Activated naive CD8-positive, alpha-beta T cell (primary cell): ENCODE data around the gene BACH2.
"Not testable (repeated sequence)": the region's sequence is repeated elsewhere in the genome, so short reads cannot be mapped to it uniquely, and the experiment has no call there.

ENCODE experiments used
- H3K27ac Mint-ChIP-seq: one replicate; pipeline ENCODE4 v1.8.0; 2021; ENCODE audit warnings: mixed read lengths
- H3K27me3 Mint-ChIP-seq: one replicate; pipeline ENCODE4 v1.8.0; 2021; ENCODE audit warnings: mixed read lengths
- H3K36me3 Mint-ChIP-seq: one replicate; pipeline ENCODE4 v1.8.0; 2021; ENCODE audit warnings: mixed read lengths
- H3K4me1 Mint-ChIP-seq: one replicate; pipeline ENCODE4 v1.8.0; 2021; ENCODE audit warnings: low read depth, mixed read lengths
- H3K4me3 Mint-ChIP-seq: one replicate; pipeline ENCODE4 v1.8.0; 2021; ENCODE audit warnings: mild to moderate bottlenecking, mixed read lengths
- H3K9me3 Mint-ChIP-seq: one replicate; pipeline ENCODE4 v1.8.0; 2021; ENCODE audit warnings: low read depth, mixed read lengths

The BACH2 gene

GRCh38 chr6:90126839-90127238 is 169.8 kb downstream of the BACH2 start:
- H3K4me3 Mint-ChIP-seq, result peak overlapping the region; percentile 55
- peaks cover 85% of the 10 kb centered on the region for H3K4me1 Mint-ChIP-seq
- H3K27ac Mint-ChIP-seq, result peak overlapping the region; percentile 81
- no peaks in the 10 kb centered on the region for H3K27me3 Mint-ChIP-seq
- no peaks in the 10 kb centered on the region for H3K9me3 Mint-ChIP-seq
- H3K36me3 Mint-ChIP-seq, result peaks cover 29% of the 10 kb centered on the region

GRCh38 chr6:90126181-90126580 is 170.5 kb downstream of the BACH2 start:
- no peaks in the 10 kb centered on the region for H3K27me3 Mint-ChIP-seq
- peaks cover 27% of the 10 kb centered on the region for H3K36me3 Mint-ChIP-seq
- peak overlapping the region; percentile 55 for H3K4me3 Mint-ChIP-seq
- no peaks in the 10 kb centered on the region for H3K9me3 Mint-ChIP-seq
- H3K27ac Mint-ChIP-seq, result peak overlapping the region; percentile 81
- peaks cover 83% of the 10 kb centered on the region for H3K4me1 Mint-ChIP-seq

DNA sequence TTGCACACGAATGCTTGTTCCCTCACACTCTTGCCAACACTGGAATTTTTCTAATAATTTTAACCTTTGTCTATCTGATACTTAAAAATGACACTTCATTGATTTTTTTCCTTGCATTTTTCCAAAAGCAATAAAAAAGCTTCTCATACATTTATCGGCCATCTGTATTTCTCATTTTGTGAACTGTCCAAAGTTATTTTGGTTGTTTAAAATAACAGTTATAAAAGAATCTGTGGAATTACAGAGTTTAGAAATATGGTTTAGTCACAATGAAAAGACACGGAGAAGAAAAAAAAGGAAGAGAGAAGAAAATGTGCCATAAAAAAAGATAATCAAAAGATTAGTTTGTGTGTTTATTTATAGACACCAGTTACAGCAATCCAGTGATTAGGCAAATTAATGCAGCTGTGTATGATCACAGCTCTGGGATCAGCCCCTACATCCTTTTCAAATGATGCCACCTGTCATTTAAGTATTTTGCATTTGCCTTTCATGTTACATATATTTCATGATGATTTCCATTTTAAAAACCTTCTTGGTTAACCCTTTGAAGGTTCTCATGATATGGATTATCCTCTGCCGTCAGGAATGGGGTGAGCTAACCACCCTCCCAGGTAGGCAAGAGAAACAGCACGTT is 171.7 kb downstream of the BACH2 start:
- Mint-ChIP-seq H3K36me3 (peaks cover 24% of the 10 kb centered on the region), H3K9me3 (no peaks in the 10 kb centered on the region), H3K27me3 (no peaks in the 10 kb centered on the region), H3K27ac (peak overlapping the region; percentile 81), H3K4me1 (peaks cover 82% of the 10 kb centered on the region), H3K4me3 (no peak overlapping the region)

GRCh38 chr6:90123831-90124230 is 172.8 kb downstream of the BACH2 start:
- peaks cover 87% of the 10 kb centered on the region for H3K4me1 Mint-ChIP-seq
- no peaks in the 10 kb centered on the region for H3K9me3 Mint-ChIP-seq
- no peak overlapping the region for H3K4me3 Mint-ChIP-seq
- no peaks in the 10 kb centered on the region for H3K27me3 Mint-ChIP-seq
- H3K27ac Mint-ChIP-seq, result peak overlapping the region; percentile 91
- H3K36me3 Mint-ChIP-seq, result peaks cover 20% of the 10 kb centered on the region

DNA sequence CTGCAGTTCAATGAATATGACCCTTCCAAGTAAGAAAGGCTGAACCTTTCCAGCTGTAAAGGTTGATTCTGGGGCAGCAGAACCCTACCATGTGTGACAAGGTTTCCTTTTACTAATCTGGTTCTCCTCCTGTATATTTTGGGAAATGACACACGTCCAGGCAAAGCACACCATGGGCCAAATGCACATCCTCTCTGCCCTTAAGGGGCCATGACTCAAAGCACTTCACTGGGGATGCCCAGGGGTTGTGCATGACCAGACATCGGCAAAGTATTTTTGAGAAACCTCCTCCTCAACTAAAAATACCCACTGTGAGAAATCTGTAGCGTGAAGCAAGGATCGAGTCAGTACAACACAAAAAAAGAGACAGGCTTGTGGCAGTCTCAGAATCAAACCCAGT is 174.7 kb downstream of the BACH2 start:
- Mint-ChIP-seq H3K4me1 (peaks cover 90% of the 10 kb centered on the region), H3K4me3 (peak overlapping the region; percentile 46), H3K27ac (peak overlapping the region; percentile 94), H3K36me3 (peaks cover 31% of the 10 kb centered on the region), H3K9me3 (no peaks in the 10 kb centered on the region), H3K27me3 (no peaks in the 10 kb centered on the region)

DNA sequence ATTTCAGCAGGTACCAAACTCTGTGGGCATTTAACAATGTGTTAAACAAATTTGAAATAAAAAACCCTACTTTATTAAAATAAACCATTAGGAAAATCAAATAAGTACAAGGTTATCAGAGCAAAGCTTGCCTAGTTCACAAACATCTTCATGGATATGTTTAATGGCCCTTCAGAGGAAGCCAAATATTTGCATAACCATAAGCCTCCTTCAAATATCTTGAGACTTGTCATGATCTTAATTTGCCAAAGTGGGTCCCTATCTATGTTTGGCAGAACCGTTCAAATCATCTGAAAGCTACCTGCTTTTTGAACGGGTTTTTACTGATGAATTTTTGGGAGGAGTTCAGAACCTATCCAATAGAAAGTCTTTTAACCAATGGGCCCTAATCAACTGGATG is 176.3 kb downstream of the BACH2 start:
- Mint-ChIP-seq H3K27ac (peak overlapping the region; percentile 50), H3K4me3 (no peak overlapping the region), H3K27me3 (no peaks in the 10 kb centered on the region), H3K9me3 (peaks cover 4% of the 10 kb centered on the region), H3K36me3 (peaks cover 40% of the 10 kb centered on the region), H3K4me1 (peaks cover 82% of the 10 kb centered on the region)

DNA sequence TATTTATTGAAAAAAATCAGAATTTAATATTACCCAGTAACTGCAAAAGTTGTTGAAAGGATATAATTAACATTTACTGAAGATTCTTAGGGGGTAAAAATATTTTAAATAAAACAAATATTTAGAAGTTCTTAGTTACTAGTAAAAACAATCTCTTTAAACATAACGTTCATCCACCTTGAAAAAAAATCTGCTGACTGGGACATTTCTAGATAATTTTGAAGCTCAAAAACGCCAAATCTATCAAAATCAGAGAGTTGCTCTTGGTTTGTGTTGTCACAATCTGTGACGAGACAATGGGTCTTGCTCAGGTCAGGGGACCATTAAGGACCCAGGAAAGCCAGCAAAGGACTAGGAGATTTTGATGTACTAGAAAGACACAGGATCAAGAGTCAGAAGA is 177.0 kb downstream of the BACH2 start:
- Mint-ChIP-seq H3K36me3 (peaks cover 42% of the 10 kb centered on the region), H3K4me3 (no peak overlapping the region), H3K27ac (peak overlapping the region; percentile 66), H3K4me1 (peaks cover 81% of the 10 kb centered on the region), H3K27me3 (no peaks in the 10 kb centered on the region), H3K9me3 (peaks cover 4% of the 10 kb centered on the region)

DNA sequence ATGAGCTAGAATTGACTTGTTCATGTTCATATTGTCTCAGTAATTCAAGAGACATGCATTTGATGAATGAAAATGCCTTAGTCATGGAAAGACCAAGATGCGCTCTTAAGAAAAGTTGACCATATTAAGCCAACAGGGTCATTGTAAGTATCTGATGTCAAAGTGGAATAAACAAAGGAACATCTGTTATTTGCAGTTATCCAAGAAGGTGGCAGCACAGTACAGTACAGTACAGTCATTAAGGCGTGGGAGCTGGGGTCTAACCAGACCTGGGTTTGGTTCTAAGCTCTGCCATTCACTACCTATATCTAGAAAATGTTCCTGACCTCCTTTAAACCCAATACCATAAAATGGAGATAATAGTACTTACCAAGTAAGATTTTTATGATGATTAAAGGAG is 178.1 kb downstream of the BACH2 start:
- H3K9me3 Mint-ChIP-seq, result peaks cover 8% of the 10 kb centered on the region
- no peaks in the 10 kb centered on the region for H3K27me3 Mint-ChIP-seq

GRCh38 chr6:90118069-90118468 is 178.6 kb downstream of the BACH2 start:
- Mint-ChIP-seq H3K9me3 (peaks cover 13% of the 10 kb centered on the region), H3K4me1 (peaks cover 81% of the 10 kb centered on the region), H3K27me3 (no peaks in the 10 kb centered on the region), H3K4me3 (no peak overlapping the region), H3K27ac (peak overlapping the region; percentile 59), H3K36me3 (peaks cover 46% of the 10 kb centered on the region)

More for the DNA sequence above, 178.1 kb downstream of the BACH2 start:
- Mint-ChIP-seq H3K4me3 (no peak overlapping the region), H3K4me1 (peaks cover 79% of the 10 kb centered on the region), H3K27ac (peak overlapping the region; percentile 59), H3K36me3 (peaks cover 42% of the 10 kb centered on the region)

DNA sequence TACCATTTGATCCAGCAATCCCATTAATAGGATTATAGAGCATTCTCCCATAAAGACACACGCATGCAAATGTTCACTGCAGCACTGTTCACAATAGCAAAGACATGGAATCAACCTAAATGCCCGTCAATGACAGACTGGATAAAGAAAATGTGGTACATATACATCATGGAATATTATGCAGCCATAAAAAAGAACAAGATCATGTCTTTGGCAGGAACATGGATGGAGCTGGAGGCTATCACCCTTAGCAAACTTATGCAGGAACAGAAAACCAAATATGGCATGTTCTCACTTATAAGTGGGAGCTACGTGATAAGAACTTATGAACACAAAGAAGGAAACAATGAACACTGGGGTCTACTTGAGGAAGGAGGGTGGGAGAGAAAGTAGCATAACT is 180.5 kb downstream of the BACH2 start:
- peaks cover 16% of the 10 kb centered on the region for H3K9me3 Mint-ChIP-seq
- H3K4me1 Mint-ChIP-seq, result peaks cover 84% of the 10 kb centered on the region
- H3K36me3 Mint-ChIP-seq, result peaks cover 45% of the 10 kb centered on the region
- H3K4me3 Mint-ChIP-seq, H3K27me3 Mint-ChIP-seq: not testable (repeated sequence)
- peak overlapping the region; percentile 41 for H3K27ac Mint-ChIP-seq

GRCh38 chr6:90113389-90113788 is 183.3 kb downstream of the BACH2 start:
- peaks cover 85% of the 10 kb centered on the region for H3K4me1 Mint-ChIP-seq

GRCh38 chr6:90111387-90111786 is 185.3 kb downstream of the BACH2 start:
- H3K36me3 Mint-ChIP-seq, result peaks cover 45% of the 10 kb centered on the region
- peak overlapping the region; percentile 94 for H3K27ac Mint-ChIP-seq
- H3K4me3 Mint-ChIP-seq, result peak overlapping the region; percentile 68
- H3K4me1 Mint-ChIP-seq, result peaks cover 87% of the 10 kb centered on the region
- H3K9me3 Mint-ChIP-seq, result peaks cover 21% of the 10 kb centered on the region
- H3K27me3 Mint-ChIP-seq, result no peaks in the 10 kb centered on the region

More at GRCh38 chr6:90113389-90113788, 183.3 kb downstream of the BACH2 start:
- H3K4me3 Mint-ChIP-seq, result no peak overlapping the region
- H3K27me3 Mint-ChIP-seq, result no peaks in the 10 kb centered on the region
- H3K36me3 Mint-ChIP-seq, result peaks cover 53% of the 10 kb centered on the region
- peaks cover 21% of the 10 kb centered on the region for H3K9me3 Mint-ChIP-seq
- H3K27ac Mint-ChIP-seq, result peak overlapping the region; percentile 94

DNA sequence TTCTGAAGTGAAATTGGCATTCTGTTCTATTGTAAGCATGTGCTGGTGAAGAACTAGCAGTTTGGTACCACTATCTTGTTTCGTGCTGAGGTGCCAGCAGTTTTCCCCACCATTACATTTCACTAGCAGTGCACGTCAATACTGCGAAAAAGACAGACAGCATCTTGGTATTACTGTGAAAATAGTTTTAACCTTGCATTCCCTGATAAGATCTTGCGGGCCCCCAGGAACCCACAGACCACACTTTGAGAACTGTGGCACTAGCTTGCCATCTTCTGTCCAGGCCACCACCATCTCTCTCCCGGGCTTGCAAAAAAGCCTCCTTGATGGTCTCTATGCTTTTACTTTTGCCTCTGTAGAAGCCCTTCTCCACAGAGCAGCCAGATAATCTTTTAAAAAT is 185.7 kb downstream of the BACH2 start:
- H3K4me1 Mint-ChIP-seq, result peaks cover 91% of the 10 kb centered on the region
- H3K36me3 Mint-ChIP-seq, result peaks cover 43% of the 10 kb centered on the region
- peak overlapping the region; percentile 68 for H3K4me3 Mint-ChIP-seq
- peak overlapping the region; percentile 94 for H3K27ac Mint-ChIP-seq
- no peaks in the 10 kb centered on the region for H3K27me3 Mint-ChIP-seq
- H3K9me3 Mint-ChIP-seq, result peaks cover 17% of the 10 kb centered on the region

DNA sequence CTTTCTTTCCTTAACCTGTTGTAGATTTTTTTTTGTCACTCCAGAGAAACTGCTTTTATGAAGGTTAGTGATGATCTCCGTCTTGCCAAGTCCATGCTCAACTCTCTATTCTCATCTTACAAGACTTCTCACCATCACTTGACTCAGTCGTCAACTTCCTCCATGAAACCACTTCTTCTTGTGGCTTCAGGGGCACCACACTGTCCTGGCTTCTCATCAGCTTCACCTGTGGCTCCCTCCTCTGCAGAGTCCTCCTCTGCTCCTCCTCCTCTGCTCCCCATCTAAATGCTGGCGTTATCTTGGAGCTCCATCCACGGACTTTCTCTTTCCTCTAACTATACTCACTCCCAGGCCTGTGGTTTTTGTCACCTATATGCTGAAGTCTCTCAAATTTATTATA is 187.5 kb downstream of the BACH2 start:
- Mint-ChIP-seq H3K4me1 (peaks cover 94% of the 10 kb centered on the region), H3K27me3 (no peaks in the 10 kb centered on the region), H3K9me3 (peaks cover 17% of the 10 kb centered on the region), H3K4me3 (peak overlapping the region; percentile 81), H3K27ac (peak overlapping the region; percentile 99), H3K36me3 (peaks cover 41% of the 10 kb centered on the region)

DNA sequence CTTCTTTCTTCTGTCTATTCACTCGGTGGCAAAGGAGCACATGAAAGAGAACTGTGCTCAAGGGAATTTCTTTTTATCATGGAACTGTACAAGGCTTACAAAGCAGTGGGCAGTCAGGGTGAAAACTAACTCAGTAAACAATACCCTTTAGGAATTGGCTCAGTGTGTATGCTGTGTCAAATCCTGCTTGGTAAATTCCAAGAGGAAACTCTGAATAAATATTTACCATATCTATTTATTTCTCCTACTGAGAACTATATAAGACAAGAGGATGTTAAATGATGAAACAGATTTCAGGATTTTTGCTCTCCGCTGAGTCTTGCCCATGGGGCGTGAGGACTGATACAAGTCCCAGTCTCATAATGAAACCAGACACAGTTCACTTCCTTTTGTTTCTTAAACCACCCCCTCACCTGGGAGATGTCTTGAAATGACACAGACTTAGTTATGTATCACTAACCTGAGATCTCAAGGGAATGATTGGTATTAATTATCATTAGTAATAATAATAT is 188.8 kb downstream of the BACH2 start:
- peak overlapping the region; percentile 99 for H3K27ac Mint-ChIP-seq
- H3K9me3 Mint-ChIP-seq, result peaks cover 5% of the 10 kb centered on the region
- H3K36me3 Mint-ChIP-seq, result peaks cover 38% of the 10 kb centered on the region
- H3K4me1 Mint-ChIP-seq, result peaks cover 96% of the 10 kb centered on the region
- peak overlapping the region; percentile 51 for H3K4me3 Mint-ChIP-seq
- no peaks in the 10 kb centered on the region for H3K27me3 Mint-ChIP-seq

GRCh38 chr6:90107371-90107770 is 189.3 kb downstream of the BACH2 start:
- H3K27me3 Mint-ChIP-seq, result no peaks in the 10 kb centered on the region
- peaks cover 38% of the 10 kb centered on the region for H3K36me3 Mint-ChIP-seq
- peak overlapping the region; percentile 99 for H3K27ac Mint-ChIP-seq
- peaks cover 95% of the 10 kb centered on the region for H3K4me1 Mint-ChIP-seq
- H3K9me3 Mint-ChIP-seq, result peaks cover 5% of the 10 kb centered on the region
- peak overlapping the region; percentile 51 for H3K4me3 Mint-ChIP-seq
